ENCODE results near the gene MED25. TPM values are rescaled to one million over a fixed set of nuclear protein-coding genes. Genes with fewer than 3 reads are reported as not detected.
A peak's percentile ranks its signal among the peaks of the same experiment; 100 is the strongest.

MED25 gene
- total RNA-seq, 1 donor from 2014 or later, result 47.6 TPM

DNA sequence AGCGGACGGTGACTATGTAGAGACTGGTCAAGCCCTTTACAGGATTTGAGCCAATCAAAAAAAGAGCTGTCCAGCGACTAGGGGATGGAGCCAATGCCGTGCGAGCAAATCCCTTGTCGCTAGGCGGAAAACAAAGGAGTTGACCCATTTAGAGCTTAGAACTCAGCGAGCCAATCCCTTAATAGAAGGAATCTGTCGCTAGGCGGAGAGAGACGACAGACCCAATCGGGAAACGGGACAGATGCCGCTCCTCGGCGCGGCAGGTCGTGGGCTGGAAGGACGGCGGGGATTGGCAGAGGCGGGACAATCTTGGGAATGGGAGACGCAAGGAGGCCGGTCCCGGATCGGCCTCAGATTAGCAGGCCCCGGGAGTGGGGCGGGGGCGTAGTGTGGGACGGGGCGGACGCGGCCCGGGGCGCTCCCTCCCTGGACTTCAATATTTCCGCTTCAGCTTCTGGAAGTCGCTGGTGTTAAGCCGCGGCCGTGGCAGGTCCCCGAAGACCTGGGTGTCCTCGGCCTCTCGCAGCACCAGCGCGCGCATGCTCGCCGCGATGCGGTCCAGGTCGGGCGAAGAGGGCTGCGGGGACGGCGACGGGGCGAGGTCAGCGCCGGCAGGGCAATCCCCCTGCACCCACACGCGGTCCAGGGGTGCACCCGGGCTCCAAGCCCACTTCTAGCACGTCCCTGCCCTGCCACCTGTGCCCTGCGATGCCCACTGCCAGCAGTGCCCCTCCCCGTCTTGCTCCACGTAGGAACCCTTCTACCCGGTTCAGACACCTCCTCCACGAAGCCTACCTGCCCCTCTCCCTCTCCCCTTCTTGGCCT lies 51.6 kb downstream of the MED25 start:
- peak; percentile 99 for DNase-seq (ENCODE audit: extremely low read depth, low read depth, low spot score)

DNA sequence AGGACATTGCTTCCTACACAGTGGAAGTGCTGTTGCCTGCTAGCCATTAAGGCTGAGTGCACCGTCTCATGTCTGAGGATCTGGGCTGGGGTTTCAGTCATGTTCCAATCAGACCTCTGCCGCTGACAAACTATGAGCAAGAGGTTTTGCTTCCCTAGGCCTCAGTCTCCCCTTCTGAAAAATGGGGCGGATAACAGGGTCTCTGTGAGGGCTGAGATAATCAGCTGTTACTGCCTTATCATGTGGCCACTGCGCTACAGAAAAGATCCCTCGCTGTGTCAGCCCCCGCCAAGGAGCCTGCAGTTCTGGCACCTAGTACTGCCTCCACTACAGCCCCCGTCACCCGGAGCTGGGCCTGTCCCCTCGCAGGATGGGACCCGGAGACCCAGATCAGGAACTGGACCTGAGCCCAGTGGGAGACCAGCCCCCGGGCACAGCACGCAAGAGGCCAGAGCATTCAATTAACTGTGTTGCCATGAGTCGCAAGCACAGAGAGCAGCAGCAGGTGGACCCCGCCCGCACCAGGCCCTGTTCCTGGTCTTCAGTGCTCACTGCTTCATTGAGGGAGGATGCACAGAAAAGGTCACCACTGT lies 52.3 kb downstream of the MED25 start:
- no peak for DNase-seq (ENCODE audit: extremely low read depth, low read depth, low spot score)

DNA sequence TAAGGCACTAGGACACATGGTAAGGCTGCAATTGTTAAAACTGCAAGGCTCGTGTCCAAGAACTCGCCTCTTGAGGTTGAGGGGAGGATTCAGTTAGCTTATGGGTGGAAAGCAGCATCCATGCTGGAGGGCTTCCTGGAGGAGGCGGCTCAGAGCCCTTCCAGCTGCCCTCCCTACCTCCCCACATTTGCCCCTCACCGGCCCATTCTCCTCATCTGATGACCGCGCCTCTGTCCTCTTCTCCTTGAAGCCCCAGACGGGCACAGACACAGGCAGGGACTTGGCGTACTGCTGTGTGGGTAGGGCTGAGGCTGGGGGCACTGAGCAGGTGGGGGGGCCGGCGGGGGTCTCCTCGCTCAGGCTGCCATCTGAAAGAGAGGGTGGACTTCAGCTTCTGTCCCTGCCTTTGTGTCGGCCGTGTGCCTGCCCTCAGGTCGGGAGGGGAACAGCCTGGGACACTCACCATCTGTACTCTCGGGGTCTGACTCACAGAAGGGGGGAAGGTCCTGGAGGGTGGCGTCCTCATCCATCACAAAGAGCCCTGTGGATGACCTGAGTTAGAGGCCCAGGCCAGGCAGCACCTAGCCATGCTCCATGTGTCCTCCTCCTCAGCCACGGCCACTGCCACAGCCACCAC lies 53.4 kb downstream of the MED25 start:
- no peak for DNase-seq (ENCODE audit: extremely low read depth, low read depth, low spot score)

DNA sequence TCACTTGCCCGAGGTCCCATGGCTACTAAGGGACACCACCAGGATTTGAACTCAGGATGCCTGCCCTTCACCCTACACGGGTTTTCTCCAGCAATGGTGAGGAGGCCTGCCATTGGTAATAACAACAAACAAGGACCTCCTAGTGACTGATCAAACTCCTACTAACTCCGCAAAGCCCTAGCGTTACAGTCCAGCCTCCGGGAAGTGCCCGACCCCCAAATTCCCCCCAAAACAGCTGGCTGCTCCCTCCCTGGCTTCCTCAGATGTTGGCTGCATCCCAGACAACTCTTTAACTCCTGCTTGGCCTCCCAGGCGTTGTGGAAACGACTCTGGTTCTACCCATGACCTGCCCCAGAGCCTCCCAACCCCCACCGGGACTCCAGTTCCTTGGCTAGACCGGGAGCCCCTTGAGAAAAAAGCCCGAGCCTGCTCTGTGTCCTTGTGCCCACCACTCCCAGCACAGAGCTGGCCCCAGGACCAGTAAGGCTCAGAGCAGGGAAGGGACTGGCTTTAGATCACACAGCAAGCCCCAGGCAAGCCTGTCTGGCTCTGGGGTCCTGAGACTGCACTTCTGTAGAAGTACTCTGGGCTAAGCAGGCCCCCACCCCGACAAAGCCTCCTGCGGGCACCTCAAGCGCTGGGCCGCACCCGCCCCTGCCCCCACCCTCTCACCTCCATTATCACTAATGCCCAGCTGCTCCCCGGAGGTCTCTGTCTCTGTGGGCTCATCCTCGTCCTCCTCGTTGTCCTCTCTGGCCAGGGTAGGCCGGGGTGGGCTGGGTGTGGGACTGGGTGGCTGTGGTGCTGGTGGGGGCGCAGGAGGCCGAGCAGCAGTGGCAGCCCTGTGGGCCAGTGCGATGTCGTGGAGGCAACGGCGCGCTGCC lies 54.4 kb downstream of the MED25 start:
- no peak for DNase-seq (ENCODE audit: extremely low read depth, low read depth, low spot score)

DNA sequence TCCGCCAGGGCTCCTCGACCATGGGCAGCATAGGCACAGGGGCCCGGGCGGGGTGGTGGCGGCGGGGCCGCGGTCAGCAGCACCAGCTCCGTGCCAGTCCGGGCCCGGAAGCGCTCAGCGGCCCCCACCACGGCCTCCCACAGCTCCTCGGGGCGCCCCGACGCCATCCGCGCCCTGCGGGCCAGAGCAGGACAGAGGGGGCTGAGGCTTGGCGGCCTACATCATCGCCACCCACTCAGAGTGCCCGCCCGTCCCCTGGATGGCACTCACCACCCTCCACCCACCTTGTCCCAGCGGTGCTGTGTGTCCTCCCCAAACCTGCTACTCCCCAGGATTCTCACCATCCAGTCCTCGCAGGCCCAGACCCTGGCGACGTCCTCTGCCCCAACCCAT lies 55.0 kb downstream of the MED25 start:
- DNase-seq (ENCODE audit: extremely low read depth, low read depth, low spot score), result no peak

DNA sequence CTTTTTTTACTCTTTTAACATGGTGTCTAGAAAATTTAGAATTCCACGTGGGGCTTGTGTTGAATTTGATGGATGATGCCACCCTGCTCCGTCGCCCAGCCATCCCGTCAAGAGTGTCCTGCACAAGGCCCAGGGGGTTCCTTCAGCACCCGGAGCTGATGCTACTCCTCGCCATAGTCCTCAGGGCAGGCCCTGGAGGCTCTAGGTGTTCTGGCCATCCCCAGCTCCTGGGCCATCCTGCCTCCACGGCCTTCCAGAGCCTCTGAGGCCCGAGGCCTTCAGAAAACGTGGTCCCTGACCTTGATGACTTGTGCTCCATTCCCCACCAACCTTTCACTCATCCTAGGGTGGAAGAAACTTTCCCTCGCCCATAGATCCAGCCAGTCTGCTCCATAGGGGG lies 55.7 kb downstream of the MED25 start:
- DNase-seq (ENCODE audit: extremely low read depth, low read depth, low spot score), result no peak

DNA sequence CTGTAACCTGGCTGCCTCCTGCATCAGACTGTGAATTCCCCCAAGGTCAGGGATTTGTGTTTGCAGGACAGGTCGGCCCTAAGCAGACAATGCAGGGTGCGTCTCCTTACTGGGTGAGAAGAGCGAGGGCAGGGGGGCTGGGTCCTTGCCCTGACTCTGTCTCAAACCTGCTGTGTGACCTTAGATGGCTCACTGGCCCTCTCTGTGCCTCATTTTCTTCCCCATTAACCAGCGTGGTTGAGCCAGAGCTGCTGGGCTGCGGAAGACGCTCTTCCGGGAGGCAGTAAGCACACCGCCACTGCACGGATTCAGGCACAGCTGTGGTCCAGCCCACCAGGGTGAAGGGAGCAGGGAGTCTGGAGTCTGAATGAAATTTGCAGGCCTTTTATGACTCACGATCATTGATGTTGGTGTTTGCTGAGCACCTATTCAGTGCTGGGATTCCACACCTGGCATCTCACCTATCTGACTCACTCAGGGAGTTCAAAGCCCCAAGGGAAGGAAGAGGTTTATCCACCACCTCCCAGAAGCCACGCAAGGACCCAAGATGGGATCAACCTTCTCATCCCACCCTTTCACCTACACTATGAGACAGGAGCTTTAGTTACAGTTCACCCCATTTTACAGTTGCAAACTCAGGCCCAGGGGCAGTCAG lies 56.5 kb downstream of the MED25 start:
- no peak for DNase-seq (ENCODE audit: extremely low read depth, low read depth, low spot score)

DNA sequence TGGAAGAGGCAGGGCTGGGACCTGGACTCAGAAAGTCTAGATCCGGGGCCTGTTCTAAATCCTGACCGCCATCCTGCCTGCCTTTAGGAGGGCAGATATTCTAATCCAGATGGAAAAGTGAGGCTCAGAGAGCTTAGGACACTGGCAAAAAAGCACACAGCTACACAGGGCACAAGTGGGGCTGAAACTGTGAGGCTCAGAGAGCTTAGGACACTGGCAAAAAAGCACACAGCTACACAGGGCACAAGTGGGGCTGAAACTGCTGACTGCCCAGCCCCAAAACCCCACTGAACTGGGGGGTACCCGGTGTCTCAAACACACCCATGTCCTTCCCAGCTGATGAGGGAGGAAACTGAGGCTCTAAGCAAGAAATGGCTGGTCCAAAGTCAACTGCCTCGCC lies 57.1 kb downstream of the MED25 start:
- DNase-seq (ENCODE audit: extremely low read depth, low read depth, low spot score), result no peak

DNA sequence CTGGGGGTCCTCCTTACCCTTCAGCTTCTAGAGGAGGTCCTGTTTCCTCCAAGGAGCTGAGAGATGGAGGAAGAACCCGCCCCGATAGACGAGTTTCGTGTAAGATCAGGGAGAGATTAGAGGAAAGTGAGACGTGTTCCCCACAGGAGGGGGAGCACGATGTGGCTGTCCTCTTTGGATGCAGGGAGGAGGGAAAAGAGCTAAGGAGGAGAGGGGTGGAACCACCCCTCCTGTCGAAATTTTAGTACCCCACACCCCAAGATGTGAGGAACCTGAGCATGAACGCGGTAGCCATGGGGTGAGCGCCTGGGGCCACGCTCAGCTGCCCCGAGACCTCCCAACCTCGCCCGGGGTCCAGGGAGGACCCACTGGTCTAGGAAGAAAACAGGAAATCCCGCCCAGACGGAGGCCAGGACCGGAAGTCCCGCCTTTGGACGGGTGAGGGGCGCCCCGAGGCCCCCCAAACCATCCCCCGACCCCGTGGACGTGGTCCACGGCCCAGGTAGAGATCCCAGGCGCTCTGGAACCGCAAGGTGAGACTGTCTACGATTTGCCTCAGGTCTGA lies 57.9 kb downstream of the MED25 start:
- no peak for DNase-seq (ENCODE audit: extremely low read depth, low read depth, low spot score)

DNA sequence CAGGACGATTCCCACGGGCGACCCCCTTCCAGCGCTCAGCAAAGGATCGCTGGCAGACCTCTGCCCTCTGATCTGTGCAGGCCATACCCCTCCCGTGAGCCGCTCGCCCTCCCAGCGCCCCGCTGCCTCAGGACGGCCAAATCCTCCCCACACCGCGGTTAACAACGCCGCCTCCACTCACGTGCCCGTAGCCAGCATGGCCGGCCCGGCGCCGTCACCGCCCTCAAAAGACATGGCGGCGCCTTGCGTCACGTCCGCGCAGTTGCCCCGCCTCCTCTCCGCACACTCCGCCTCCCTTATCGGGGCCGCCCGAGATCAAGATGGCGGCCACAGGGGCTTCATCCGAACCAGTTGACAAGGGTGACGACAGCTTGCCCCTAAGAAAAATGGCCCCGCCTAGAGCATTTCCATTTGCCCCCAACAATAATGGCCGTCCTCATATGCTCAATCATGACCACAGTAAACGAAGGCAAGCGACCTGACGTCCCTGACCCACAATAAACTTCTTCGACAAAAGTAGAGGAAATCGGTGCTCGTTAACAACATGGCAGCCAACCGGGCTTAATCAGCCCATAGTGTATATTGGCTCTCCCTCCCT lies 58.4 kb downstream of the MED25 start:
- DNase-seq (ENCODE audit: extremely low read depth, low read depth, low spot score), result peak; percentile 95

DNA sequence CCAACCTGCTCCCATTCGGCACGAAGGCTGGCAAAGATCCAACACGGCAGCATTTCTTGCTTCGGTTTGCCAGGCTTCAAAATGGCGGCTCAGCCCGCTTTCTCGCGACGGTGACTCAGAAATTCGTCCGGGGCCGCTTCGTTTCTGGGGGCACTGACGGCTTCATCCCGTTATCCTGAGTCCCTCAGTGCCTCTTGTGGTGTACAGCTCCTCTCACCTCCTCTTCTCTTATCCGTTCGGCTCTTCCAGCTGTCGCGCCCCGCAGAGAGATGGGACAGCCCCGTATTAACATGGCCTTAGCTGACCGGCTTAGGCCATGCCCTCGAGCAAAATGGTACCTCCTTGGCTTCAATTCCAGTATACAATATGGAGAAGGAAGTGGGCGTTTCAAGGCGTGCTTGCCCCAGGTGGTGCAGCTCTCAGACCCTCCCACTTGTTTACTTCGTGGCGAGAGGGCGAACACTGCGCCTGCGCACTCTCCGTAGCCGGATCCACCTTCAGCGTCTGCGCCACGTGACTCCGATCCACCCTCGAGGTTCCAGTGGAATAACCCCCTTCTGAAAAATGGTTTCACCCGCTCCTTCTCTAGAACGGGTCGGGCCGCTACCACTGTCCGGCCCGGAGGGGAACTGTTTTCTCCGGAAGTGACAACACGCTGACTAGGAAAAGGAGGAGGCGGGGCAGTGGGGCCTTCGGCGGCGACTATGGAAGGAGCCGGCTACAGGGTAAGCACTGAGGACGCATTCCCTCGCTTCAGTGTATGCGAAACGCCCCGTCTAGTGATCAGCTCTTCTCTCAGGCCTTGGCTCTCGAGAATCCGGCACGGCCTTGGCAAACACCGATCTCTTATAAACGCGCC lies 59.2 kb downstream of the MED25 start, which contains the start of the genes AKT1S1 and TBC1D17:
TSS of gene AKT1S1 (minus strand) at position 336 of the 859 bp plus-strand sequence. CDS start 4,060 bp downstream, outside the sequence.
TSS of gene TBC1D17 (plus strand) at position 683 of the 859 bp plus-strand sequence. CDS start at position 705, 22 bp downstream.
- peak; percentile 99 for DNase-seq (ENCODE audit: extremely low read depth, low read depth, low spot score)

DNA sequence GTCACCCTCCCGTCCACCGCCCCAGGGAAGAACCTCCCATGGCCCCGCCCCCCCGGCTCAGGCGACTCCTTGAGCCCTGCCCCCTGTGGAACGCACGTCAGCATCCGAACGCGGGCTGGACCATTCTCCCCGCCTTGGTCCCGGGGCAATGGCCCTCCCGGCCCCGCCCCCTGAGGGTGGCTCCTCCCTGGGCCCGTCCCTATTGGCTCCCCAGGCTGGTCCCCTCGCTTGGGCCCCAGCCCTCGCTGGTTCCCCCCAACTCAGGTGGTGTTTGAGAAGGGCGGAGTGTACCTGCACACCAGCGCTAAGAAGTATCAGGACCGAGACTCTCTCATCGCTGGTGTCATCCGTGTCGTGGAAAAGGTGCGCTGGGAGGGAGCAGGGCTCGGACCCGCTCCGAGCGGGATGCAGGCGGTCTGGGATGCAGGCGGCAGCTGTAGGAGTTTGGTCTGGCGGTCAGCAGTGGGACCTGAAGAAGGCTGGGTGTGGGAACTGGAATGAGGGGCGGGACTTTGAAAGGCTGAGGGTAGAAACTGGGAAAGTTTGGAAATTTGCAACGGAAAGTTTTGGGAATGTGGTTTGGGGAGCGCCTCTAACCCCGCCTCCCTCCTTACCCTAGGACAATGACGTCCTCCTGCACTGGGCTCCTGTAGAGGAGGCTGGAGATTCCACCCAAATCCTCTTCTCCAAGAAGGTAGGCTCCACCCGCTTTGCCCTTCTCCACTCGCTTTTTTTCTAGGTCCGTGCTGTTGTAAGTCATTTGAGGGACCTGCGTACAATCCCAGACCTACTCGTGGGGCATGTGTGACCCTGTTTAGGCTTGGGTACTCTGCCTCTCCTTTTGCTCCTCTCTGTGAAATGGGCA lies 60.0 kb downstream of the MED25 start:
- no peak for DNase-seq (ENCODE audit: extremely low read depth, low read depth, low spot score)

DNA sequence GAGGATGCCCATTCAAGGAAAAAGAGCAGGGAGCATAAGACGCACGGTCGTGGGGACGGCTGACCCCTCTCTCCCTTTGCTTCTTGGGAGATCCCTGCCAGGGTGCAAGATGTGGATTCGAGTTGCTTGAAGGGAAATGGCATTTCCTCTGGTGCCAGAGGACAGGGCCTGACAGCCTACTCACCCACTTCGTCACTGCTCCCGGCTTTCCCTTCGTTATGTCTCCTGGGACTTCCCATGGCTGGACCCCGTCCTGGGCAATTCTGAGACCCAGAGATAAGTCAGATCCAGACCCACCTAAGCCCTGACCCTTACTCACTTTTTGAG lies 60.6 kb downstream of the MED25 start:
- no peak for DNase-seq (ENCODE audit: extremely low read depth, low read depth, low spot score)

DNA sequence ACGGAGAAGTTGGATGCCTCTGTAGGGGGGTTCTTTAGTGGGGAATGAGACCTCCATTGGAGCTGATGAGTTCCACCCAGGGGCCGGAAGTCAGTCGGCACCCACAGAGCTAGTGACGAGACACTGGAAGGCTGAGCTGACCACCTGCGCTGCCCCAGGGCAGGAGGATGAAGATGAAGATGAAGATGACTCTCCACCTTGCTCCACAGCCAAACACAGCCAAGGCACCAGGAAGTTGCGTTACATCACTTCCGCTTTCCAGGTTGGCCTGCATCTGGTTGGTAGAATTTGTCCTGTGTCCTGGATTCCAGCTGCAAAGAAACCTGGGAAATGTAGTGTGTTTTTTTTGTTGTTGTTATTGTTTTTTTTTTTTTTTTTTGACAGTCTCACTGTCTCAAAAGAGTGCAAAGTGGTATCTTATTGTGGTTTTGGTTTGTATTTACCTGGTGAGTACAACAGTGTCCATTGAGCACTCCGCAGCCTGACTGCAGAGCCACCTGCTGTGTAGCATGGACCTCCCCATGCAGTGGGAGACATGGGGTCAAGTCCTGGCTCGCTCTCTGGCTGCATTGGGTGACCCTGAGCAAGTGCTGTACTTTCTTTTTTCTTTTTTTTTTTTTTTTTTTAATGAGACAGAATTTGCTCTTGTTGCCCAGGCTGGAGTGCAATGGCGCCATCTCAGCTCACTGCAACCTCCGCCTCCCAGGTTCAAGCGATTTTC lies 61.3 kb downstream of the MED25 start:
- DNase-seq (ENCODE audit: extremely low read depth, low read depth, low spot score), result no peak

DNA sequence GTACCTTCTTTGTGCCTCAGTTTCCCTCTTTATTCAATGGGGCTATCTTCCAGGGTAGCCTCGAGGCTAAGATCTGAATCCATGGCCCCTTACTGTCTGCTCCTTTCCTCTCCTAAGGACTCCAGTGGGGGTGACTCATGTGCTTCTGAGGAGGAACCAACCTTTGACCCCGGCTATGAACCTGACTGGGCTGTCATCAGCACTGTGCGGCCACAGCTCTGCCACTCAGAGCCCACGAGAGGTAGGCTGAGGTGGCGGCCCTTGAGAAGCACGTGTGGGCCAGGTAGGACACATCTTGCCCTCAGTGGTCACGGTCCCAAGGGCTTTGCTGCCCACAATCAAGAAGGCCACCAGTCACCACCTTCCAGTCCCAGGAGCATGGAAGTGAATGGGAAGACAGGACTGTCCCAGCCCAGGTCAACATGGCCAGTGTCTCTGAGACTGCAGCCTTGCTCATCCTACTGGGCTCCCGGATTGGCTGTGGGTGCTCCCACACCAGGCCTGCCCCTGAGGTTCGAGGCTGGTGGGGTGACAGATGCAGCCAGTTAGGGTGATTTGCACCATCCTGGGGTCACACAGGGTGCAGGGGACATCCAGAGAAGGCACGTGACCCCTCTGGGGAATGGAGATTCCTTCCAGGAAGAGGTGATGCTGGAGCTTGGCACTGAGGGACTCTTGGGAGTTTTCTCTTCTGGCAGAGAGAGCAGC lies 62.2 kb downstream of the MED25 start:
- no peak for DNase-seq (ENCODE audit: extremely low read depth, low read depth, low spot score)

DNA sequence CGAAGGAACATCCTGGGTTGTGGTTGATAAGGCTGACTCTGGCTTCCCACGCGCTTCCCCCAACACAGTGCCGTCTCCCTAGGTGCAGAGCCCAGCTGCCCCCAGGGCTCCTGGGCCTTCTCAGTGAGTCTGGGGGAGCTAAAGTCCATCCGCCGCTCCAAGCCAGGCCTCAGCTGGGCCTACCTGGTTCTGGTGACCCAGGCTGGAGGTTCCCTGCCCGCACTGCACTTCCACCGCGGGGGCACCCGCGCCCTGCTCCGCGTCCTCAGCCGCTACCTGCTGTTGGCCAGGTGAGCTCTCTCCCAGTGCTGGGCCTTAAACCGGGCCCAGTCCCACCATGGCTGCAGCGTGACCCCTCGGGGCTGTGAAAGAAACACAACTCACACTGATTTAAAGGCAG lies 63.1 kb downstream of the MED25 start:
- no peak for DNase-seq (ENCODE audit: extremely low read depth, low read depth, low spot score)
